Gastrocnemius medialis (tissue), 4 donors: ENCODE data around the gene ALG12.

Source experiments
- CTCF ChIP-seq, 5 experiments: fragments of 450-650 bp in 3 of 5; fragments of 200-600 bp in 2 of 5; sonication (generic) in 2 of 5; IDR thresholded peaks in 4 of 5; conservative IDR thresholded peaks in 1 of 5; 1 replicate in 4 of 5; 2 replicates in 1 of 5; pipeline ENCODE4 v1.5.1; 2016 to 2019; ENCODE audit warnings: antibody characterized with exemption in 5 of 5, mild to moderate bottlenecking in 3 of 5, moderate library complexity in 3 of 5
- POLR2A ChIP-seq, 2 donors: fragments of 450-650 bp; IDR thresholded peaks; one replicate each; pipeline ENCODE4 v1.6.1; 2017; ENCODE audit warnings: antibody characterized with exemption in 2 of 2, mild to moderate bottlenecking in 2 of 2, moderate library complexity in 2 of 2

GRCh38 chr22:49873228-49873940 lies 44.9 kb downstream of the ALG12 start:
- no peak for TF ChIP-seq CTCF (IDR thresholded peaks at IDR 0.05 in 4 of 5, conservative IDR thresholded peaks at IDR 0.05 in 1 of 5)
- no peak for TF ChIP-seq POLR2A (IDR thresholded peaks at IDR 0.05)
